HepG2 (cell line): Measurements from ENCODE around the gene L3MBTL1. TPM values are rescaled to one million over a fixed set of nuclear protein-coding genes. Genes with fewer than 3 reads are reported as not detected.

Experiments used
- RORA ChIP-seq: sonication (generic); formaldehyde crosslinking; IDR thresholded peaks from 2 replicates; pipeline ENCODE4 v1.5.0; 2020; ENCODE audit warnings: mild to moderate bottlenecking, missing genetic modification reagents, moderate library complexity
- ZFP37 ChIP-seq: sonication (generic); formaldehyde crosslinking; IDR thresholded peaks from 2 replicates; pipeline ENCODE4 v1.4.0; 2020; ENCODE audit warnings: missing genetic modification reagents, borderline replicate concordance
- ZMYM4 ChIP-seq: sonication (generic); formaldehyde crosslinking; IDR thresholded peaks from 2 replicates; pipeline ENCODE4 v1.8.1; 2023; ENCODE audit warnings: mild to moderate bottlenecking, missing genetic modification reagents
- ZNF143 ChIP-seq: sonication (generic); formaldehyde crosslinking; IDR thresholded peaks from 2 replicates; pipeline ENCODE4 v1.4.0; 2020; ENCODE audit warnings: missing genetic modification reagents
- ZNF264 ChIP-seq: sonication (generic); formaldehyde crosslinking; IDR thresholded peaks from 2 replicates; pipeline ENCODE4 v1.4.0; 2020; ENCODE audit warnings: missing genetic modification reagents
- ZNF331 ChIP-seq: sonication (generic); formaldehyde crosslinking; IDR thresholded peaks from 2 replicates; pipeline ENCODE4 v1.4.0; 2020; ENCODE audit warnings: missing genetic modification reagents
- polyA plus RNA-seq, 8 experiments: library from polyadenylated mRNA; depleted of rRNA in 3 of 8; stranded (reverse) in 7 of 8; unstranded in 1 of 8; fragments of >200 nt; fragmentation: Illumina TruSeq in 4 of 8; extraction: Trizol in 4 of 8; gene quantifications; 2 replicates each; pipeline versions ENCODE4 v1.2.1 to v1.2.3, GENCODE V29; 2011 to 2016; ENCODE audit warnings: low read depth in 4 of 8, missing spikeins in 1 of 8, mixed read lengths in 1 of 8; ENCODE audit not compliant: insufficient read depth in 1 of 8
- total RNA-seq, 5 experiments: library from RNA; depleted of rRNA; stranded (reverse); fragments of >200 nt; fragmentation: Illumina TruSeq; extraction: Trizol; gene quantifications; 2 replicates each; pipeline ENCODE4 v1.2.3, GENCODE V29; 2016; ENCODE audit warnings: low read depth in 1 of 5
- TF ChIP-seq, protein P1 (sequence below): sonication (generic); formaldehyde crosslinking; IDR thresholded peaks from 2 replicates; pipeline ENCODE4 v1.4.0; 2020; ENCODE audit warnings: missing genetic modification reagents
- TF ChIP-seq, protein P2 (sequence below): IDR thresholded peaks from 2 replicates; pipeline ENCODE4 v1.6.1; 2018; ENCODE audit warnings: missing genetic modification reagents
- TF ChIP-seq, protein P3 (sequence below): sonication (generic); formaldehyde crosslinking; IDR thresholded peaks from 2 replicates; pipeline ENCODE4 v1.5.1; 2020; ENCODE audit warnings: mild to moderate bottlenecking, moderate library complexity, missing genetic modification reagents
- TF ChIP-seq, protein P4 (sequence below): sonication (generic); formaldehyde crosslinking; IDR thresholded peaks from 2 replicates; pipeline ENCODE4 v1.4.0; 2020; ENCODE audit warnings: missing genetic modification reagents
- TF ChIP-seq, protein P5 (sequence below): sonication (generic); formaldehyde crosslinking; conservative IDR thresholded peaks from 2 replicates; pipeline ENCODE4 v1.8.0; 2022; ENCODE audit warnings: low read depth, missing genetic modification reagents
- TF ChIP-seq, protein P6 (sequence below): sonication (generic); formaldehyde crosslinking; IDR thresholded peaks from 2 replicates; pipeline ENCODE4 v1.4.0; 2020; ENCODE audit warnings: missing genetic modification reagents, borderline replicate concordance

Gene L3MBTL1
- total and polyA plus RNA-seq, 2 of the 13 experiments (the other 11 are each of a cell fraction or from before 2014, with no cell fraction given) = 9.0 to 17.8 TPM

DNA sequence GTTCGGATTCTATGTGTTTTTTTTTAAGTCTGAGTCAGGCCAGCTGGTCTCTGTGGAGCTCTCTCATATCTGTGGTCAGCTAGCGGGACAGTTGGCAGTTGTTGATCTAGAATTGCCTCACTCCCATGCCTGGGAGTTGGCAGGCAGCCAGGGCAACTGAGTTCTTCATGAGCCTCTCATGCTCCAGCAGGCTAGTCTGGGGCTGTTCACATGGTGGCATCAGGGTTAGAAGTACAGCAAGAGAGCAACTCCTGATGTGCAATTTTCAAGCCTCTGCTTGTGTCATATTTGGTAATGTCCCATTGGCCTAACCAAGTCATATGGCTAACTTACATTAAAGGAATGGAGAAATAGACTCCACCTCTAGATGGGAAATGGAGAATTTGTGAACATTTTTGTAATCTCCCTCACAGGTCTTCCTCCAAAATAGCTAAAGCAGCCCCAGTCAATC is 76.5 kb downstream of the L3MBTL1 start (continued):
- TF ChIP-seq, protein P1, sequence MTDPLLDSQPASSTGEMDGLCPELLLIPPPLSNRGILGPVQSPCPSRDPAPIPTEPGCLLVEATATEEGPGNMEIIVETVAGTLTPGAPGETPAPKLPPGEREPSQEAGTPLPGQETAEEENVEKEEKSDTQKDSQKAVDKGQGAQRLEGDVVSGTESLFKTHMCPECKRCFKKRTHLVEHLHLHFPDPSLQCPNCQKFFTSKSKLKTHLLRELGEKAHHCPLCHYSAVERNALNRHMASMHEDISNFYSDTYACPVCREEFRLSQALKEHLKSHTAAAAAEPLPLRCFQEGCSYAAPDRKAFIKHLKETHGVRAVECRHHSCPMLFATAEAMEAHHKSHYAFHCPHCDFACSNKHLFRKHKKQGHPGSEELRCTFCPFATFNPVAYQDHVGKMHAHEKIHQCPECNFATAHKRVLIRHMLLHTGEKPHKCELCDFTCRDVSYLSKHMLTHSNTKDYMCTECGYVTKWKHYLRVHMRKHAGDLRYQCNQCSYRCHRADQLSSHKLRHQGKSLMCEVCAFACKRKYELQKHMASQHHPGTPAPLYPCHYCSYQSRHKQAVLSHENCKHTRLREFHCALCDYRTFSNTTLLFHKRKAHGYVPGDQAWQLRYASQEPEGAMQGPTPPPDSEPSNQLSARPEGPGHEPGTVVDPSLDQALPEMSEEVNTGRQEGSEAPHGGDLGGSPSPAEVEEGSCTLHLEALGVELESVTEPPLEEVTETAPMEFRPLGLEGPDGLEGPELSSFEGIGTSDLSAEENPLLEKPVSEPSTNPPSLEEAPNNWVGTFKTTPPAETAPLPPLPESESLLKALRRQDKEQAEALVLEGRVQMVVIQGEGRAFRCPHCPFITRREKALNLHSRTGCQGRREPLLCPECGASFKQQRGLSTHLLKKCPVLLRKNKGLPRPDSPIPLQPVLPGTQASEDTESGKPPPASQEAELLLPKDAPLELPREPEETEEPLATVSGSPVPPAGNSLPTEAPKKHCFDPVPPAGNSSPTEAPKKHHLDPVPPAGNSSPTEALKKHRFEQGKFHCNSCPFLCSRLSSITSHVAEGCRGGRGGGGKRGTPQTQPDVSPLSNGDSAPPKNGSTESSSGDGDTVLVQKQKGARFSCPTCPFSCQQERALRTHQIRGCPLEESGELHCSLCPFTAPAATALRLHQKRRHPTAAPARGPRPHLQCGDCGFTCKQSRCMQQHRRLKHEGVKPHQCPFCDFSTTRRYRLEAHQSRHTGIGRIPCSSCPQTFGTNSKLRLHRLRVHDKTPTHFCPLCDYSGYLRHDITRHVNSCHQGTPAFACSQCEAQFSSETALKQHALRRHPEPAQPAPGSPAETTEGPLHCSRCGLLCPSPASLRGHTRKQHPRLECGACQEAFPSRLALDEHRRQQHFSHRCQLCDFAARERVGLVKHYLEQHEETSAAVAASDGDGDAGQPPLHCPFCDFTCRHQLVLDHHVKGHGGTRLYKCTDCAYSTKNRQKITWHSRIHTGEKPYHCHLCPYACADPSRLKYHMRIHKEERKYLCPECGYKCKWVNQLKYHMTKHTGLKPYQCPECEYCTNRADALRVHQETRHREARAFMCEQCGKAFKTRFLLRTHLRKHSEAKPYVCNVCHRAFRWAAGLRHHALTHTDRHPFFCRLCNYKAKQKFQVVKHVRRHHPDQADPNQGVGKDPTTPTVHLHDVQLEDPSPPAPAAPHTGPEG (CRISPR knock-in tag) = no peak
- TF ChIP-seq, protein P2, sequence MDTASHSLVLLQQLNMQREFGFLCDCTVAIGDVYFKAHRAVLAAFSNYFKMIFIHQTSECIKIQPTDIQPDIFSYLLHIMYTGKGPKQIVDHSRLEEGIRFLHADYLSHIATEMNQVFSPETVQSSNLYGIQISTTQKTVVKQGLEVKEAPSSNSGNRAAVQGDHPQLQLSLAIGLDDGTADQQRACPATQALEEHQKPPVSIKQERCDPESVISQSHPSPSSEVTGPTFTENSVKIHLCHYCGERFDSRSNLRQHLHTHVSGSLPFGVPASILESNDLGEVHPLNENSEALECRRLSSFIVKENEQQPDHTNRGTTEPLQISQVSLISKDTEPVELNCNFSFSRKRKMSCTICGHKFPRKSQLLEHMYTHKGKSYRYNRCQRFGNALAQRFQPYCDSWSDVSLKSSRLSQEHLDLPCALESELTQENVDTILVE (CRISPR knock-in tag) = peak; percentile 60; the same call in 1 of the 2 replicates
- TF ChIP-seq ZMYM4 (peak; percentile 43; the same call in 1 of the 2 replicates), ZFP37 (CRISPR knock-in tag) (0 out of 2 replicates have a peak, but pooled peaks have one; percentile 33), ZNF331 (CRISPR knock-in tag) (peak; percentile 56; the same call in 1 of the 2 replicates), RORA (no peak), ZNF264 (CRISPR knock-in tag) (0 out of 2 replicates have a peak, but pooled peaks have one; percentile 20), ZNF143 (CRISPR knock-in tag) (no peak)
- TF ChIP-seq, protein P3, sequence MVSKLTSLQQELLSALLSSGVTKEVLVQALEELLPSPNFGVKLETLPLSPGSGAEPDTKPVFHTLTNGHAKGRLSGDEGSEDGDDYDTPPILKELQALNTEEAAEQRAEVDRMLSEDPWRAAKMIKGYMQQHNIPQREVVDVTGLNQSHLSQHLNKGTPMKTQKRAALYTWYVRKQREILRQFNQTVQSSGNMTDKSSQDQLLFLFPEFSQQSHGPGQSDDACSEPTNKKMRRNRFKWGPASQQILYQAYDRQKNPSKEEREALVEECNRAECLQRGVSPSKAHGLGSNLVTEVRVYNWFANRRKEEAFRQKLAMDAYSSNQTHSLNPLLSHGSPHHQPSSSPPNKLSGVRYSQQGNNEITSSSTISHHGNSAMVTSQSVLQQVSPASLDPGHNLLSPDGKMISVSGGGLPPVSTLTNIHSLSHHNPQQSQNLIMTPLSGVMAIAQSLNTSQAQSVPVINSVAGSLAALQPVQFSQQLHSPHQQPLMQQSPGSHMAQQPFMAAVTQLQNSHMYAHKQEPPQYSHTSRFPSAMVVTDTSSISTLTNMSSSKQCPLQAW (CRISPR knock-in tag) = 0 out of 2 replicates have a peak, but pooled peaks have one; percentile 41
- TF ChIP-seq, protein P4, sequence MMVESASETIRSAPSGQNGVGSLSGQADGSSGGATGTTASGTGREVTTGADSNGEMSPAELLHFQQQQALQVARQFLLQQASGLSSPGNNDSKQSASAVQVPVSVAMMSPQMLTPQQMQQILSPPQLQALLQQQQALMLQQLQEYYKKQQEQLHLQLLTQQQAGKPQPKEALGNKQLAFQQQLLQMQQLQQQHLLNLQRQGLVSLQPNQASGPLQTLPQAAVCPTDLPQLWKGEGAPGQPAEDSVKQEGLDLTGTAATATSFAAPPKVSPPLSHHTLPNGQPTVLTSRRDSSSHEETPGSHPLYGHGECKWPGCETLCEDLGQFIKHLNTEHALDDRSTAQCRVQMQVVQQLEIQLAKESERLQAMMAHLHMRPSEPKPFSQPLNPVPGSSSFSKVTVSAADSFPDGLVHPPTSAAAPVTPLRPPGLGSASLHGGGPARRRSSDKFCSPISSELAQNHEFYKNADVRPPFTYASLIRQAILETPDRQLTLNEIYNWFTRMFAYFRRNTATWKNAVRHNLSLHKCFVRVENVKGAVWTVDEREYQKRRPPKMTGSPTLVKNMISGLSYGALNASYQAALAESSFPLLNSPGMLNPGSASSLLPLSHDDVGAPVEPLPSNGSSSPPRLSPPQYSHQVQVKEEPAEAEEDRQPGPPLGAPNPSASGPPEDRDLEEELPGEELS = 0 out of 2 replicates have a peak, but pooled peaks have one; percentile 18
- TF ChIP-seq, protein P5, sequence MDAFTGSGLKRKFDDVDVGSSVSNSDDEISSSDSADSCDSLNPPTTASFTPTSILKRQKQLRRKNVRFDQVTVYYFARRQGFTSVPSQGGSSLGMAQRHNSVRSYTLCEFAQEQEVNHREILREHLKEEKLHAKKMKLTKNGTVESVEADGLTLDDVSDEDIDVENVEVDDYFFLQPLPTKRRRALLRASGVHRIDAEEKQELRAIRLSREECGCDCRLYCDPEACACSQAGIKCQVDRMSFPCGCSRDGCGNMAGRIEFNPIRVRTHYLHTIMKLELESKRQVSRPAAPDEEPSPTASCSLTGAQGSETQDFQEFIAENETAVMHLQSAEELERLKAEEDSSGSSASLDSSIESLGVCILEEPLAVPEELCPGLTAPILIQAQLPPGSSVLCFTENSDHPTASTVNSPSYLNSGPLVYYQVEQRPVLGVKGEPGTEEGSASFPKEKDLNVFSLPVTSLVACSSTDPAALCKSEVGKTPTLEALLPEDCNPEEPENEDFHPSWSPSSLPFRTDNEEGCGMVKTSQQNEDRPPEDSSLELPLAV (CRISPR knock-in tag) = no peak
- TF ChIP-seq, protein P6, sequence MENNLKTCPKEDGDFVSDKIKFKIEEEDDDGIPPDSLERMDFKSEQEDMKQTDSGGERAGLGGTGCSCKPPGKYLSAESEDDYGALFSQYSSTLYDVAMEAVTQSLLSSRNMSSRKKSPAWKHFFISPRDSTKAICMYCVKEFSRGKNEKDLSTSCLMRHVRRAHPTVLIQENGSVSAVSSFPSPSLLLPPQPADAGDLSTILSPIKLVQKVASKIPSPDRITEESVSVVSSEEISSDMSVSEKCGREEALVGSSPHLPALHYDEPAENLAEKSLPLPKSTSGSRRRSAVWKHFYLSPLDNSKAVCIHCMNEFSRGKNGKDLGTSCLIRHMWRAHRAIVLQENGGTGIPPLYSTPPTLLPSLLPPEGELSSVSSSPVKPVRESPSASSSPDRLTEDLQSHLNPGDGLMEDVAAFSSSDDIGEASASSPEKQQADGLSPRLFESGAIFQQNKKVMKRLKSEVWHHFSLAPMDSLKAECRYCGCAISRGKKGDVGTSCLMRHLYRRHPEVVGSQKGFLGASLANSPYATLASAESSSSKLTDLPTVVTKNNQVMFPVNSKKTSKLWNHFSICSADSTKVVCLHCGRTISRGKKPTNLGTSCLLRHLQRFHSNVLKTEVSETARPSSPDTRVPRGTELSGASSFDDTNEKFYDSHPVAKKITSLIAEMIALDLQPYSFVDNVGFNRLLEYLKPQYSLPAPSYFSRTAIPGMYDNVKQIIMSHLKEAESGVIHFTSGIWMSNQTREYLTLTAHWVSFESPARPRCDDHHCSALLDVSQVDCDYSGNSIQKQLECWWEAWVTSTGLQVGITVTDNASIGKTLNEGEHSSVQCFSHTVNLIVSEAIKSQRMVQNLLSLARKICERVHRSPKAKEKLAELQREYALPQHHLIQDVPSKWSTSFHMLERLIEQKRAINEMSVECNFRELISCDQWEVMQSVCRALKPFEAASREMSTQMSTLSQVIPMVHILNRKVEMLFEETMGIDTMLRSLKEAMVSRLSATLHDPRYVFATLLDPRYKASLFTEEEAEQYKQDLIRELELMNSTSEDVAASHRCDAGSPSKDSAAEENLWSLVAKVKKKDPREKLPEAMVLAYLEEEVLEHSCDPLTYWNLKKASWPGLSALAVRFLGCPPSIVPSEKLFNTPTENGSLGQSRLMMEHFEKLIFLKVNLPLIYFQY (CRISPR knock-in tag) = no peak
